ENCODE measurements around the gene GRK4.
"Not testable (repeated sequence)": the region's sequence is repeated elsewhere in the genome, so short reads cannot be mapped to it uniquely, and the experiment has no call there.

DNA sequence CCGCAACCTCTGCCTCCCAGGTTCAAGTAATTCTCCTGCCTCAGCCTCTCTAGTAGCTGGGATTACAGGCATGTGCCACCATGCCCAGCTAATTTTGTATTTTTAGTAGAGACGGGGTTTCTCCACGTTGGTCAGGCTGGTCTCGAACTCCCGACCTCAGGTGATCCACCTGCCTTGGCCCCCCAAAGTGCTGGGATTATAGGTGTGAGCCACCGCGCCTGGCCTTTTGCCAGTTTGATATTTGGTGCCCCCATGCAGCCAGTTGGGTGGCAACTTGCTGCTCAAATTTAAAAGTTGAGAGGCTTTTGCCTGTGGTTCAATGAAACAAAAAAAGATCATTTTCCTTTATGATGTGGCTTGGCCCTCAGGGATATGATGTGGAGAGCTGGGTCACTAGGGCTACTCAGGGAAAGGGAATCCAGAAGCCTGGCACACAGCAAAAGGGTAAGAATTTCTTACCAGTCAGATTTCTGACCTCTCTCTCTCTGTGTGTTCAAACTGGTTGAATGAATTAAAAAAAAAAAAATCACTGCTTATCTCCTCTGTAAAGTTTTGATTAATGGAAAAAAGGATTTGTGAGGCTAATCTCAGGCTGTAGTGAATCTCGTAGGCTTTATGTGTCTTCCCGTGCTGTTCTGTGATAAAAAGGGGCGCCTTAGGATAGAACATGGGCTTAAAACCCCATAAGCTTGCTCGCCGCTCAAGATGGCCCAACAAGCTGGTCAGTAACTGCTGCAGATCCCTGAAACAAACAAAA is 87.9 kb downstream of the GRK4 start:
- TF ChIP-seq POLR2A, CTCF (IDR thresholded peaks at IDR 0.05): not testable (repeated sequence)
